Breast epithelium (tissue), 4 donors: Measurements from ENCODE around the gene SKAP1. TPM values are rescaled to one million over a fixed set of nuclear protein-coding genes. Genes with fewer than 3 reads are reported as not detected.

Experiments used
- DNase-seq, 2 donors: peaks; one replicate each; pipeline ENCODE4 v3.0.0-alpha.2; 2019; ENCODE audit warnings: low spot score in 2 of 2
- H3K27ac ChIP-seq, 2 donors: fragments of 200-600 bp; sonication (generic) in 1 of 2; one replicate each; pipeline ENCODE4 v1.5.1; 2016 to 2019; ENCODE audit warnings: mild to moderate bottlenecking in 1 of 2
- H3K27me3 ChIP-seq, 2 donors: fragments of 200-600 bp; sonication (generic) in 1 of 2; one replicate each; pipeline versions ENCODE4 v1.5.1 to v1.6.0; 2017 to 2019; ENCODE audit warnings: control low read depth in 1 of 2, mild to moderate bottlenecking in 1 of 2
- H3K36me3 ChIP-seq: fragments of 200-600 bp; one replicate; pipeline ENCODE4 v1.5.1; 2019
- H3K4me1 ChIP-seq, 2 donors: fragments of 200-600 bp; sonication (generic); one replicate each; pipeline ENCODE4 v1.5.1; 2016 to 2019; ENCODE audit warnings: control low read depth in 1 of 2
- H3K4me3 ChIP-seq, 3 donors: fragments of 200-600 bp; sonication (generic); 1 replicate in 2 of 3; 2 replicates in 1 of 3; pipeline ENCODE4 v1.5.1; 2016 to 2019; ENCODE audit warnings: mild to moderate bottlenecking in 3 of 3, moderate library complexity in 2 of 3
- H3K9me3 ChIP-seq, 2 donors: fragments of 200-600 bp; sonication (generic) in 1 of 2; one replicate each; pipeline ENCODE4 v1.5.1; 2016 to 2019; ENCODE audit warnings: control low read depth in 1 of 2
- CTCF ChIP-seq, 3 donors: fragments of 450-650 bp; IDR thresholded peaks; one replicate each; pipeline ENCODE4 v1.5.1; 2016 to 2017; ENCODE audit warnings: antibody characterized with exemption in 3 of 3, mild to moderate bottlenecking in 3 of 3, moderate library complexity in 3 of 3
- POLR2A ChIP-seq: fragments of 450-650 bp; IDR thresholded peaks from one replicate; pipeline ENCODE4 v1.6.1; 2016; ENCODE audit warnings: antibody characterized with exemption, mild to moderate bottlenecking, moderate library complexity
- POLR2AphosphoS5 ChIP-seq, 3 donors: sonication (generic); formaldehyde crosslinking; IDR thresholded peaks; one replicate each; pipeline ENCODE4 v1.6.1; 2017; ENCODE audit warnings: antibody characterized with exemption in 3 of 3
- intact Hi-C: fragments of 100-400 bp; cut with DNase I; formaldehyde crosslinking; loops from one replicate; pipeline ENCODE4 v1.15.1; 2023; ENCODE audit warnings: low total_unique reads
- total RNA-seq, 3 donors: library from RNA; depleted of rRNA; stranded (reverse); fragments of >200 nt; gene quantifications; one replicate each; pipeline ENCODE4 v1.1.0, GENCODE V29; 2016

SKAP1 gene
- total RNA-seq, 3 donors from 2014 or later = 1.1 to 7.5 (median 5.9) TPM

GRCh38 chr17:48107137-48108055 lies 322.6 kb downstream of the SKAP1 start, which contains the start of gene SNX11:
Gene SNX11, plus strand, starts transcription at chr17:48107766. Its CDS starts 4,278 bp downstream, at chr17:48112044.
- no peaks in the 10 kb centered on the region for H3K9me3 ChIP-seq
- H3K36me3 ChIP-seq = no peaks in the 10 kb centered on the region
- intact Hi-C loops = no loop called here
- H3K27ac ChIP-seq = peak within 1 kb of the TSS; percentile 93 to 95
- TF ChIP-seq POLR2AphosphoS5 (IDR thresholded peaks at IDR 0.05) (peak; percentile 36 to 43 (median 38)), CTCF (IDR thresholded peaks at IDR 0.05) (no peak)
- DNase-seq = peak; percentile 87 to 88
- H3K27me3 ChIP-seq = no peaks in the 10 kb centered on the region
- peak within 1 kb of the TSS; percentile 68 to 87 (median 74) for H3K4me3 ChIP-seq
- no peaks in the 10 kb centered on the region for H3K4me1 ChIP-seq

DNA sequence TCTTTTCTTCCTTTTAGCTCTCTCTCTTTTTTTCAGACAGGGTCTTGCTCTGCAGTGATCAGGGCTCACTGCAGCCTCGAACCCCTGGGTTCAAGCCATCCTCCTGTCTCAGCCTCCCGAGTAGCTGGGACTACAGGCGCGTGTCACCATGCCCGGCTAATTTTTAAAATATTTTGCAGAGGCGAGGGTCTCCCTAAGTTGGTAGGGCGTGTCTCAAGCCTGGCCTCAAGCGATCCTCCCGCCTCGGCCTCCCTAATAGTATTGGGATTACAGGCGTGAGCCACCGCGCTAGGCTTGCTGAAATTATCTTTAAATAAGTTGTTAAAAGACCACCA lies 323.2 kb downstream of the SKAP1 start:
- DNase-seq = no peak
- Histone ChIP-seq H3K27ac (peak overlapping the region; percentile 93 to 95), H3K27me3 (no peaks in the 10 kb centered on the region), H3K4me3 (peak overlapping the region; percentile 68 to 87 (median 74)), H3K9me3 (no peaks in the 10 kb centered on the region), H3K36me3 (no peaks in the 10 kb centered on the region), H3K4me1 (no peaks in the 10 kb centered on the region)
- TF ChIP-seq POLR2AphosphoS5 (IDR thresholded peaks at IDR 0.05) (no peak), CTCF (IDR thresholded peaks at IDR 0.05) (no peak), POLR2A (no peak)
- intact Hi-C loops = no loop called here

GRCh38 chr17:48104440-48104839 lies 325.6 kb downstream of the SKAP1 start:
- H3K36me3 ChIP-seq = no peaks in the 10 kb centered on the region
- H3K27ac ChIP-seq = no peak overlapping the region
- DNase-seq = no peak
- H3K4me3 ChIP-seq = no peak overlapping the region
- H3K9me3 ChIP-seq = no peaks in the 10 kb centered on the region
- intact Hi-C loops = no loop called here
- TF ChIP-seq CTCF (IDR thresholded peaks at IDR 0.05) (no peak), POLR2A (no peak), POLR2AphosphoS5 (IDR thresholded peaks at IDR 0.05) (no peak)
- H3K27me3 ChIP-seq = no peaks in the 10 kb centered on the region
- no peaks in the 10 kb centered on the region for H3K4me1 ChIP-seq

- H3K4me1 ChIP-seq = no peaks in the 10 kb centered on the region
- no peaks in the 10 kb centered on the region for H3K9me3 ChIP-seq
- no peaks in the 10 kb centered on the region for H3K27me3 ChIP-seq
- no peak for TF ChIP-seq POLR2AphosphoS5 (IDR thresholded peaks at IDR 0.05)
- TF ChIP-seq CTCF (IDR thresholded peaks at IDR 0.05) = no peak
- TF ChIP-seq POLR2A = no peak
- no peak for DNase-seq
- no peak overlapping the region for H3K27ac ChIP-seq
- H3K4me3 ChIP-seq = no peak overlapping the region
- intact Hi-C loops = no loop called here
- no peaks in the 10 kb centered on the region for H3K36me3 ChIP-seq
These were observed 327.0 kb downstream of the SKAP1 start for GRCh38 chr17:48102798-48103715.
